Measurements from ENCODE around the gene ITGAD. TPM values are rescaled to one million over a fixed set of nuclear protein-coding genes. Genes with fewer than 3 reads are reported as not detected.

The ITGAD gene
- total RNA-seq, 1 experiment from 2014 or later: not detected

- in situ Hi-C loops (cut with HindIII; ENCODE audit: low sequenced_read_pairs): no loop called here
- no peak for DNase-seq (ENCODE audit: low spot score)
Observed at GRCh38 chr16:31467858-31468257, 74.7 kb downstream of the ITGAD start.

- no peak for DNase-seq (ENCODE audit: low spot score)
- in situ Hi-C loops (cut with HindIII; ENCODE audit: low sequenced_read_pairs): no loop called here
Observed at GRCh38 chr16:31470615-31471014, 77.5 kb downstream of the ITGAD start.

DNA sequence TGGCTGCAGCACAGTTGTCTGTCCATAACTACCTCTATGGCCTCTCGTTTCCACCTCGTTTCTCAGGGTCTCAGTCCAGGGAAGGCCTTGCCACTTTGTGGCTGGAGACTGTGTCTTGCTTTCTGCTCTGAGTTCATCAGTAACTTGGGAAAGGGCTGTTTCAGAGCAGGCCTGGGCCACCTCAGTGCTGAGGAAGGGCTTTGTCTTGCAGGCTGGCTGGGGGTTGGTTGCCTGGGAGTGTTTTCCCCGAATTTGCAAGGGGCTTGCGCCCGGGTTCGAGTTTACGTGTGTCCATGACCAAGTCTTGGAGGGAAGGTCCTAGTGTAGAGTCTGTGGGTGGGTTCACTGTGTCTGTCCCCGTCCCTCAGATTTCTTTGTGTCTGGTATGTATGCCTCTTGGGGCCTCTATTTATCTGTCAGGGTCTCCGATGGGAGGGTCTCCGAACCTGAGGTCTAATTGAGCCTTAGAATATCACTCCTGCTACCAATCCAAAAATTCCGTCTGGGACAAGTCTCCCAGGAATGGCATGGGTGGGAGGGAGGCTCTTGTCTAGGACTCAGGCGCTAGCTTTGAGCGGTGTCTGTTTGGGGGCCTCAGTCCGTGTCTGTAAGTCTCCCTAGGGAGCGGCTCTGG lies 78.2 kb downstream of the ITGAD start:
- in situ Hi-C loops (cut with HindIII; ENCODE audit: low sequenced_read_pairs): no loop called here
- DNase-seq (ENCODE audit: low spot score): no peak

GRCh38 chr16:31471875-31472708 lies 79.0 kb downstream of the ITGAD start, which contains the start of gene TGFB1I1:
TSS of gene TGFB1I1 (plus strand) at chr16:31472152. CDS start at chr16:31472189, 37 bp downstream.
- in situ Hi-C loops (cut with HindIII; ENCODE audit: low sequenced_read_pairs): no loop called here
- DNase-seq (ENCODE audit: low spot score): peak; percentile 35

DNA sequence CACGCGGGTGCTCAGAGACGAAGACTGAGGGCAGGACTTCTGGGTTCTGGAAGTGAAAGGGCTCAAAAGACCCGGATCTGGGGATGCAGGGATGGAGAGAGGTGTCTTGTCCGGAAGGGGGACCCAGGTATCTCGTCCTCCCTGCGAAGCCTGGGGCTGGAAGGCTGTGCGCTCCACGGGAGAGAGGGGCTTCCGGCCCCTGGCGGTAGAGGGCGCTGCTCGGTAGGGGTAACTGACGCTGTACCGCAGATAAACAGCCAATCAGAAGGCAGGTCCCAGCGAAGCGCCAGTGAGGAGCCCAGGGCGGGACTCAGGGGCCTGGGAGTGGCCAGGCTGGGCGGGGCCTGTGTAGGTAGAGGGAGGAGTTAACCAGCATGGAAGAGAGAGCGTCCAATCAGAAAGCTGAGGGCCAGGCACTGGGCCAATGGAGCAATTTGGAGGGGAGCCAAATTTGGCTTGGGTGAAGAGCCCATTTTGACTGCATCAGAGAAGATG lies 79.6 kb downstream of the ITGAD start:
- in situ Hi-C loops (cut with HindIII; ENCODE audit: low sequenced_read_pairs): no loop called here
- DNase-seq (ENCODE audit: low spot score): peak; percentile 89

GRCh38 chr16:31473264-31473984 lies 80.3 kb downstream of the ITGAD start:
- DNase-seq (ENCODE audit: low spot score): no peak
- in situ Hi-C loops (cut with HindIII; ENCODE audit: low sequenced_read_pairs): no loop called here

DNA sequence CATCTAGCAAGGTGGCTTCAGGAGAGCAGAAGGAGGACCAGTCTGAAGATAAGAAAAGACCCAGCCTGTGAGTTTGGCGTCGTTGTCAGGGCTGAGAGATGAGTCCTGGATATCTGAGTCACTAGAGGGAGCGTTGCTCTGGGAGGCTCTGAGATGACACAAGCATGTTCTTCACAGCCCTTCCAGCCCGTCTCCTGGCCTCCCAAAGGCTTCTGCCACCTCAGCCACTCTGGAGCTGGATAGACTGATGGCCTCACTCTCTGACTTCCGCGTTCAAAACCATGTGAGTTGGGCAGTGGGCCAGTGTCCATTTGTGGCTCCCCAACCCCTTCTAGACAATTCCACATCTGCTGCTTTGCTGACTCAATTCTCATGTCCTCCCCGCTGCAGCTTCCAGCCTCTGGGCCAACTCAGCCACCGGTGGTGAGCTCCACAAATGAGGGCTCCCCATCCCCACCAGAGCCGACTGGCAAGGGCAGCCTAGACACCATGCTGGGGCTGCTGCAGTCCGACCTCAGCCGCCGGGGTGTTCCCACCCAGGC lies 81.1 kb downstream of the ITGAD start:
- in situ Hi-C loops (cut with HindIII; ENCODE audit: low sequenced_read_pairs): no loop called here
- no peak for DNase-seq (ENCODE audit: low spot score)

DNA sequence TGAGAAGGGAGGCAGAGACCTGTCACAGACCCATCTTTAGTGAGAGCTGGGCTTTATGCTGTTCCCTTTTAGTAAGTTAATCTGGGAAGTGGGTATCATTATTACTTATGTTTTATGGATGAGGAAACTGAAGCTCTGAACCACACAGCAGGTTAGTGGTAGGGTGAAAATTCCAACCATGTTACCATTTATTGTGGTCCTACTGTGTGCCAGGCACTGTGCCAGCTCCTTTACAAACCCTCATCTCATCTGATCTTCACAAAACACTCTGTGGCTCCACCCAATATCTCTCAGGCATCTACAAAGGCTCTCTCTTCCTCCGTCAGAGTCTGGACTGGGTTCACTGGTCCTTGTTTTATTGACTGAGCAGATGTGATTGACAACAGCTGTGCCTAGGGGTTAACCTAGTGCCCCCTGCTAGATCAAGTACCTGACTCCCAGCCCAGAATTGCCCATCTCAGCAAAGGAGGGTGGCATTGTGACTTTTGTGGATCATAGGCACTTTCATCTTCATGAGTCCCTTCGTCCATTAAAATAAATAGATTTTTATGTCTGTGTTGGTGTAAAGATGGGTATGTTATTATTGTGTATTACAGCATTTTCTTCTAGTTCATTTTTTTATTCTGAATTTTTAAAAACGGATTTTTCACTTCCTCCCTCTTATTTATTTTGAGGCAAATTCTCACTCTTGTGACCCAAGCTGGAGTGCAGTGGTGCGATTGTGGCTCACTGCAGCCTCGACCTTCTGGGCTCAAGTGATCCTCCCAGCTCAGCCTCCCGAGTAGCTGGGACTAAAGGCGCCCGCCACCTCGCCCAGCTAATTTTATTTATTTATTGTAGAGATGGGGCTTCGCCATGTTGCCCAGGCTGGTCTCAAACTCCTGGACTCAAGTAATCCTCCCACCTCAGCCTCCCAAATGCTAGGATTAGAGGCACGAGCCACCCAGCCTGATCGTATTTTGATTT lies 81.9 kb downstream of the ITGAD start:
- DNase-seq (ENCODE audit: low spot score): no peak
- in situ Hi-C loops (cut with HindIII; ENCODE audit: low sequenced_read_pairs): no loop called here

GRCh38 chr16:31475946-31476302 lies 82.8 kb downstream of the ITGAD start:
- no peak for DNase-seq (ENCODE audit: low spot score)
- in situ Hi-C loops (cut with HindIII; ENCODE audit: low sequenced_read_pairs): no loop called here

Other genes starting within 250 kb of the ITGAD start
- gene PRSS36, start 243.3 kb upstream of the ITGAD start, total RNA-seq (2014; rRNA removed; shearing (Covaris generic)): 0.06 TPM in 1 of 2 replicates, not detected in the other
- gene FUS, start 213.2 kb upstream of the ITGAD start, total RNA-seq (2014; rRNA removed; shearing (Covaris generic)): 40.7 and 70.0 TPM in 2 replicates
- 17.2 and 27.2 TPM in 2 replicates for gene PYCARD, start 190.6 kb upstream of the ITGAD start, total RNA-seq (2014; rRNA removed; shearing (Covaris generic))
- gene TRIM72, start 179.2 kb upstream of the ITGAD start, total RNA-seq (2014; rRNA removed; shearing (Covaris generic)): not detected in 2 replicates
- gene PYDC1, start 176.2 kb upstream of the ITGAD start, total RNA-seq (2014; rRNA removed; shearing (Covaris generic)): not detected in 2 replicates
- gene ITGAM, start 133.4 kb upstream of the ITGAD start, total RNA-seq (2014; rRNA removed; shearing (Covaris generic)): 0.27 and 3.1 TPM in 2 replicates
- 0.03 TPM in 1 of 2 replicates, not detected in the other for gene ITGAX, start 38.2 kb upstream of the ITGAD start, total RNA-seq (2014; rRNA removed; shearing (Covaris generic))
- gene COX6A2, start 35.0 kb downstream of the ITGAD start, total RNA-seq (2014; rRNA removed; shearing (Covaris generic)): not detected in 2 replicates
- 0.03 and 0.55 TPM in 2 replicates for gene ZNF843, start 49.5 kb downstream of the ITGAD start, total RNA-seq (2014; rRNA removed; shearing (Covaris generic))
- gene ARMC5, start 66.2 kb downstream of the ITGAD start, total RNA-seq (2014; rRNA removed; shearing (Covaris generic)): 7.6 and 12.2 TPM in 2 replicates
- 0.07 TPM in 1 of 2 replicates, not detected in the other for gene TGFB1I1, start 78.8 kb downstream of the ITGAD start, total RNA-seq (2014; rRNA removed; shearing (Covaris generic))
- gene SLC5A2, start 89.8 kb downstream of the ITGAD start, total RNA-seq (2014; rRNA removed; shearing (Covaris generic)): not detected in 2 replicates
- gene RUSF1, start 115.1 kb downstream of the ITGAD start, total RNA-seq (2014; rRNA removed; shearing (Covaris generic)): 22.6 and 32.1 TPM in 2 replicates
- gene AHSP, start 134.6 kb downstream of the ITGAD start, total RNA-seq (2014; rRNA removed; shearing (Covaris generic)): not detected in 2 replicates